Muscle layer of duodenum (tissue), 2 donors: ENCODE data around the gene FAM83C.
A peak's percentile ranks its signal among the peaks of the same experiment; 100 is the strongest.

Experiments used
- H3K27ac ChIP-seq: one replicate; pipeline ENCODE4 v1.7.0; 2013; ENCODE audit warnings: mild to moderate bottlenecking, low read length
- H3K27me3 ChIP-seq: one replicate; pipeline ENCODE4 v1.7.0; 2013; ENCODE audit warnings: low read depth, mild to moderate bottlenecking, control low read depth, low read length
- H3K36me3 ChIP-seq, 2 donors: one replicate each; pipeline ENCODE4 v1.7.0; 2013; ENCODE audit warnings: low read length in 2 of 2, control low read depth in 1 of 2, mild to moderate bottlenecking in 1 of 2; ENCODE audit not compliant: insufficient read depth in 2 of 2, control insufficient read depth in 1 of 2
- H3K4me1 ChIP-seq, 2 donors: one replicate each; pipeline ENCODE4 v1.7.0; 2013; ENCODE audit warnings: low read length in 2 of 2, mild to moderate bottlenecking in 2 of 2, control low read depth in 1 of 2, moderate library complexity in 1 of 2; ENCODE audit not compliant: insufficient read depth in 2 of 2, control insufficient read depth in 1 of 2
- H3K4me3 ChIP-seq, 2 donors: one replicate each; pipeline ENCODE4 v1.7.0; 2013; ENCODE audit warnings: low read length in 2 of 2, low read depth in 1 of 2, mild to moderate bottlenecking in 1 of 2
- H3K9me3 ChIP-seq, 2 donors: one replicate each; pipeline ENCODE4 v1.7.0; 2013; ENCODE audit warnings: low read length in 2 of 2, control low read depth in 1 of 2, mild to moderate bottlenecking in 1 of 2; ENCODE audit not compliant: control insufficient read depth in 1 of 2
- donor health status: healthy.

The FAM83C gene

DNA sequence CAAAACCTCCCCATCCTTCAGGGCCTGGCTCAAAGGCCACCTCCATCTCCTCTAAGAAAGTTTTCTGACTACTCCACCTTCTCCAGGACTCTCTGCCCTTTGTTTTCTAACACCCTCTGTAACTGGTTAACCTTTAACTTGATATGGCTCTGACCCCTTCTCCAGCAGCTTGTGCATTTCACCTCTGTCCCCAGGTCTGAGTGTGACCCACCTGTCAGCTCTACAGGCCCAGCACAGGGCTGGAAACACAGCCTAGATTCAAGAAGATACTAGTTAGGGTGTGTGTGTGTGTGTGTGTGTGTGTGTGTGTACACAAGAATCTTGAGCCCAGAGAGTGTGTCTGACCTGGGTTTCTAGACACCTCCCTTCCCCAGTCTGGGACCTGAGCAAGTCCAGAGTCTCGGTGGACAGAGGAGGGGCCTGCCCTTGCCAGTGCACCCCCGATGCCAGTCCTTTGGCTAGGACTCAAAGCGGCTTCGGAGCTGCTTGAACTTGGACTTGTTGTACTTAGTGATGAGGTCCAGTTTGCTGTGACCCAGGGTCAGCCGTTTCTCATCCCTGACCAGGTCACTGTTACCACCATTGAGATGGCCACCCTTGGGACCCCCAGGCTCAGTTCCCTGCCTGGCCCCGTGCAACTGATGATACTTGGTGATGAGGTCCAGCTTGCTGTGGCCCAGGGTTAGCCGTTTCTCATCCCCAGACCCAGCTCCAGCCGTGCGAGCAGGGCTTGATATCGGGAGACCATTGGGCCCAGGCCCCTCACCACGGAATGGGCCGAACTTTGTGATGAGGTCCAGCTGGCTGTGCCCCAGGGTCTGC is 5.9 kb downstream of the FAM83C start:
- Histone ChIP-seq H3K27me3 (no peaks in the 10 kb centered on the region), H3K27ac (no peak overlapping the region), H3K4me3 (no peak overlapping the region), H3K36me3 (no peaks in the 10 kb centered on the region), H3K9me3 (no peaks in the 10 kb centered on the region), H3K4me1 (peaks cover 5 to 8% of the 10 kb centered on the region in 2 donors)

DNA sequence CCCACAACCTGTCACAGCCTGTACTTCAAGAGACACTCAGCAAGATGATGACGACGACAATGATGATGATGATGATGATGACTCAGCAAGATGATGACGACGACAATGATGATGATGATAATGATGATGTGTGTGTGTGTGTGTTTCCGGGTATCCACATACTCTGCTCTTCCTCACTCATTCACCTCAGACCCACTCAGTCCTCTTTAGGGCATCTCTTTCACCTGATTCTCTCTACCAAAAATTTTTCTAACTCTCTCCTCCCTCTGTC is 6.5 kb downstream of the FAM83C start:
- Histone ChIP-seq H3K4me1 (peaks cover 5 to 8% of the 10 kb centered on the region in 2 donors), H3K27ac (no peak overlapping the region), H3K9me3 (no peaks in the 10 kb centered on the region), H3K4me3 (no peak overlapping the region), H3K27me3 (no peaks in the 10 kb centered on the region), H3K36me3 (peaks cover 1 to 3% of the 10 kb centered on the region in 2 donors)

DNA sequence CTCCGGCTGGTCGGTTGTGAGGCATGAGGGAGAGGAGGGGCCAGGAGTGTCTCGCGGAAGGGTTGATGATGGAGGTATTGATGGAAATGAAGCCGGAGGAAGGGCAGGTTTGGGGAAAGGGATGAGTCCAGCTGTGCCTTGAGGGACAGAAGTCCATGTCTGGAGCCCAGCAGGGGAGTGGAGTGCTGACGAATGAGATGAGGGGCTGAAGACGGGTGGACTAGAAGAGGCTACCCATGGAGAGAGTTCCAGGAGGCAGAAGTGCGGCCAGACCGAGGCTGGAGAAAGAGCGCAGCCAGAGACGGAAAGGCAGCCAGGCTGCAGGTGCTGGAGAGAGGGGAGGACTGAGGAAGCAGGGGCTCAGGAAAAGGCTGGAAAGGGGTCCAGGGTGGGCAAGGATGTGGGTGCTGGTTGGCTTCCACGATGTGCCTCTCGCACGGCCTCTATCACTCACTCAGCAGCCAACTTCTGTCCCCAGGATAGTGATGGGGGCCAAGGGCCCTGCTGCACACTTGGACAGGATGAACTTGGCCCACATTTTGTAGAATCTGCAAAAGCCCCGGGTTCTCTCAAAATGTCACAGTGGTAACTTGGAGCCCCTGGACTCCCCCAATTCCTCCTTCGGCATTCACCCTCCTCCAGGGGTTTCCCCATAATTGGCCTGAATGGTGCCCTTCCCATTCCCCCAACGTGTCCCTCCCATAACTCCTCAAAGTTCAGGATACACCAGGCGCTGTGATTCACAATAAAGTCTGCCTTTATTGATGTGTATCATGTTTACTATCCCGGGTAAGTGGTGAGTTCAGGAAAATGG is 7.0 kb downstream of the FAM83C start:
- no peaks in the 10 kb centered on the region for H3K27me3 ChIP-seq
- peaks cover 5 to 8% of the 10 kb centered on the region in 2 donors for H3K4me1 ChIP-seq
- peak overlapping the region; percentile 87 for H3K27ac ChIP-seq
- H3K36me3 ChIP-seq: peaks cover 7 to 8% of the 10 kb centered on the region in 2 donors
- peak overlapping the region; percentile 91 to 99 for H3K4me3 ChIP-seq
- H3K9me3 ChIP-seq: no peaks in the 10 kb centered on the region

DNA sequence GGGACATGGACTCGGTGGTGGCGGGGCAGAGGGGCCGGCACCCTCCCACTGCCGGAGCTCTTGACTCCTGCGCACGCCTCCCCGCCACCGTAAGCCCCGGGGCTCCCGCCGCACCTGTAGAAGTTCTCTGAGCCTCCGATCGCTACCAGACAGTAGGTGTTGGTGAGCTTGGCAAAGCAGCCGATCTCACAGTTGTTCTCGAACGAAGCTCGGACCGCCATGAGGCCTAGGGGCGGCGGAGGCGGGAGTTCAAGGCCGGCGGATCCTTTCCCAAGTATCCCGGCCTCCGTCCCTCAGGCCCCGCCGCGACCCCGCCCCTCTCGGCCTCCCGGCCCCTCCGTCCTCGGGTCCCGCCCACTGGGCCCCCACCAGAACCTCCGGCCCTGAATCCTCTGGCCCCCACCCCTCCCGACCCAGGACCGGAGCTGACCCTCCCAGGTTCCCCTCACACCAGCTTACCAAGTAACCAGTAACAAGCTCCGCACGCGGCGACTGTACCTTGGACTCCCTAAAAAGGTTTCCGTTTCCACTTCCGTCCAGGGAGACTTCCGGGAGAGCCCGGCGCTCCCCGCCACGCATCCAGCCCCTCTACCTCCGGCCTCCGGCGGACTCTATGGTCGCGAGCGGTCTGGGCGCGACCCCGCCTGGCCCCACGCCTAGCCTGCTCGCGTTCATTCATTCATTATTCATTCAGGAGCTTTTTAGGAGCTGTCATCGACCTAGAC is 7.8 kb downstream of the FAM83C start, which contains the start of gene EIF6:
TSS of gene EIF6 (minus strand) at position 506 of the 725 bp plus-strand sequence. CDS start at position 221, 285 bp downstream.
- Histone ChIP-seq H3K4me1 (peaks cover 5 to 8% of the 10 kb centered on the region in 2 donors), H3K27me3 (no peaks in the 10 kb centered on the region), H3K27ac (peak within 1 kb of the TSS; percentile 87), H3K4me3 (peak within 1 kb of the TSS; percentile 91 to 99), H3K9me3 (no peaks in the 10 kb centered on the region), H3K36me3 (peaks cover 14 to 16% of the 10 kb centered on the region in 2 donors)

DNA sequence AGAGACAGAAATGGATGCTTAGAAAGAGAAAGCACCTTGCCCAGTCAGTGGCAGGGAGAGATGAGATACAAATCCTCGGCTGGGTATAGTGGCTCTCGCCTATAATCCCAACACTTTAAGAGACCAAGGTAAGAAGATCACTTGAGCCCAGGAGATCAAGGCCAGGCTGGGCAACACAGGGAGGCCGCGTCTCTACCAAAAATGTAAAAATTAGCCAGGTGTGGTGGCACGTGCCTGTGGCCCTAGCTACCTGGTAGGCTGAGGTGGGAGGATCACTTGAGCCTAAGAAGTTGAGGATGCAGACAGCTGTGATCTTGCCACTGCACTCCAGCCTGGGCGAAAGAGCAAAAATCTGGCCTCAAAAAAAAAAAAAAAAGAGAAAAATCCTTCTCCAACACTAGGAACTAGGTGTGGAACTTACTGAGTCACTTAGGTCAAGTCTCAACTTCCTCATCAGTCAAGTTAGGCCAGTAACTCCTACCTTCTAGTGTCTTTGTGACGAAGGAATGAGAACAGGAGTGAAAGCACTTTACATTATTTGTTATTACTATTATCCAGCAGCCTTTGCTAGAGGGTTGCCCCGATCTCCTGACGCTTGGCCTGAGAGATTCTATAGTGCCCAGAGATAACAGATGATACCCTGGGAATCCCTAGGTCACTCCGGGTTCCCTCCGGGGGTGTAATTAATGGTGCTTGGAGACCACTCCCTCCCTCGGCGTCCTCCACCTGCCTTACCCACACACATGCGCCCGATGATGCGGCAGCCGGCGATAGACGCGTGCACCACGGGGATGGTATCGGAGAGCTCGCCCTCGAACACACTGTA is 8.6 kb downstream of the FAM83C start:
- H3K4me1 ChIP-seq: peaks cover 5 to 8% of the 10 kb centered on the region in 2 donors
- peaks cover 22 to 24% of the 10 kb centered on the region in 2 donors for H3K36me3 ChIP-seq
- H3K27ac ChIP-seq: peak overlapping the region; percentile 87
- H3K4me3 ChIP-seq: peak overlapping the region; percentile 91 to 99
- H3K27me3 ChIP-seq: no peaks in the 10 kb centered on the region
- no peaks in the 10 kb centered on the region for H3K9me3 ChIP-seq

DNA sequence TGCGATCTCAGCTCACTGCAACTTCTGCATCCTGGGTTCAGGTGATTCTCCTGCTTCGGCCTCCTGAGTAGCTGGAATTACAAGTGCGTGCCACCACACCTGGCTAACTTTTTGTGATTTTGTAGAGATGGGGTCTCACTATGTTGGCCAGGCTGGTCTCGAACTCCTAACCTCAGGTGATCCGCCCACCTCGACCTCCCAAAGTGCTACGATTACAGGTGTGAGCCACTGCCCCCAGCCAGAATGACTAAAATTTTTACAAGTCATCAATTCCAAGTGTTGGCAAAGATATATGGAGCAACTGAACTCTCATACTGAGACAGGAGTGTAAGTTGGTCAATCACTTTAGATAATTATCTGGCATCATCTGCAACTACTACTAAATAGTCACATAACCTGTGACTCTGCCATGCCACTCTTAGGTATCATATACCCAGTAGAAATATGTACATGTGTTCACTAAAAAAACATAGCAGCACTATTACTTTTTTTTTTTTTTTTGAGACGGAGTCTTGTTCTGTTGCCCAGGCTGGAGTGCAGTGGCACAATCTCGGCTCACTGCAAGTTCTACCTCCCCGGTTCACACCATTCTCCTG is 10.6 kb downstream of the FAM83C start:
- H3K27ac ChIP-seq: no peak overlapping the region
- peaks cover 25 to 26% of the 10 kb centered on the region in 2 donors for H3K36me3 ChIP-seq
- no peaks in the 10 kb centered on the region for H3K27me3 ChIP-seq
- H3K4me3 ChIP-seq: no peak overlapping the region
- peaks cover 5 to 16% of the 10 kb centered on the region in 2 donors for H3K4me1 ChIP-seq
- no peaks in the 10 kb centered on the region for H3K9me3 ChIP-seq

DNA sequence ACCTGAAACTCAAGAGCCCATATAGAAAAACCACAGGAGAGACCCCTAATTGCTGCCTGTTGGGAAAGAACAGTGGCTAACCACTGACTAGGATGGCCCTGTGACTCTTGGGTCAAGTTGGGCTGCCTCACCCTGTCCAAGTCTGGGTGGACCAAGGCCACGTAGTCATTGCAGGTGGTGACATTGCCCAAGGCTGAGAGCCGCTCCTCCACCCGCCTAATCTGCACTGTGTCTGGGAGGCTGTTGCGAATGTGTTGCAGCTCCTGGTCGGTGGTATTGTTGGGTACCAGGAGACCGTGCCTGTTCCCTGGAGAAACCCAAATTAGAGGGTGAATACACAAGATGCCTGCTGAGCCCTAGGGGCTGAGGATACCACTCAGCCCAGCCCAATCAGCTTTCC is 11.7 kb downstream of the FAM83C start:
- peaks cover 5 to 24% of the 10 kb centered on the region in 2 donors for H3K4me1 ChIP-seq
- peaks cover 25 to 30% of the 10 kb centered on the region in 2 donors for H3K36me3 ChIP-seq
- no peaks in the 10 kb centered on the region for H3K27me3 ChIP-seq

DNA sequence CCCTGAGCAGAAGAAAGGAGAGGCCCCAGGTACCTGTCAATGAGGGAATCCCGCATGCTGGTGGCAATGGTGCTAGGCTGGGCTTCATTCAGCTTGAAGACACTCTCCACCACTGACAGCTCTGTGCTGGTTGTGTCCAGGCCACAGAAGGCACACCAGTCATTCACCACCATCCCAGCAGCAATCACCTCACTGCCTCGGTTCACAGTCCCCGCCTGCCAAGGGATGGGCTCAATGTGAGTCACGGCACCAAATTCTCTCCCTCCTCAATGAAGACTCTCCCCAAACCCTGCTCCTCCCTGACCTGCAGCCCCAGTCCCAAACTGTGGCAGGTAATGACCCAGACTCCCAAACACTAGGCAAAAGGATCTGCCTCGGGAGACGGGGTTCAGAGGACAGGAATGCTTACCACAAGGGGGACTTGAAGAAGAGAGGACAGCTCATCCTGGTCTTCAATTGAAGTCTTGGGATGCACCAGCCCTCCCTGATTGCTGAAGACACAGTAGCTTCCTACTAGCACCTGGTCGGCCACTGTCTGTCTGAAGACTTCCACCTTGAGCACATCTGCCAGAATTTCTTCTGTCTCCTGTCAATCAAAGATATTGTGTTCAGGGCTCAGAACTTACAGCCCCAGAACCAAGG is 12.6 kb downstream of the FAM83C start:
- Histone ChIP-seq H3K36me3 (peaks cover 26 to 36% of the 10 kb centered on the region in 2 donors), H3K27ac (no peak overlapping the region), H3K4me1 (peaks cover 5 to 24% of the 10 kb centered on the region in 2 donors), H3K4me3 (no peak overlapping the region), H3K27me3 (no peaks in the 10 kb centered on the region), H3K9me3 (no peaks in the 10 kb centered on the region)

More for the DNA sequence above, 11.7 kb downstream of the FAM83C start:
- no peaks in the 10 kb centered on the region for H3K9me3 ChIP-seq
- H3K4me3 ChIP-seq: no peak overlapping the region
- no peak overlapping the region for H3K27ac ChIP-seq

DNA sequence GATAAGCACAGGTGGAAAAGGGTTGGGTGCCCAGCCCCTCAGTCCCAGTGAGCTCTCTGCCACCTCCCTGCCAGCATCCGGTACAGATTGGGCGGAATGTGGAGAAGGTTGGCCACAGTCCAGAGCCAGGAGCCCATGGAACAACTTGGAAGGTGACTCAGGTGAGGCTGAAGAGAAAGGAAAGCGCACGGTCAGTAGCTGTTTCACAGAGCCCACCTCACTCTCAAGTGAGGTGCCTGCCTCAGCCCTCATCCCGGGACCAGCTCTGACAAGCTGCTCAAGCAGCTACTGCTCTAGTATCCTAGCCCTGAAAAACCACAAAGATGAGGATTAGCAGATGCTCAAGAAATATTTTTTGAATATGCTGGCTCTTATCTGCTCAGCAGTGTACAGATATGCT is 13.2 kb downstream of the FAM83C start:
- Histone ChIP-seq H3K4me1 (peaks cover 5 to 24% of the 10 kb centered on the region in 2 donors), H3K27ac (no peak overlapping the region), H3K9me3 (no peaks in the 10 kb centered on the region), H3K36me3 (peaks cover 32 to 36% of the 10 kb centered on the region in 2 donors), H3K27me3 (no peaks in the 10 kb centered on the region), H3K4me3 (no peak overlapping the region)
